ENCODE data around the gene ATP8B4.

ATP8B4 gene

DNA sequence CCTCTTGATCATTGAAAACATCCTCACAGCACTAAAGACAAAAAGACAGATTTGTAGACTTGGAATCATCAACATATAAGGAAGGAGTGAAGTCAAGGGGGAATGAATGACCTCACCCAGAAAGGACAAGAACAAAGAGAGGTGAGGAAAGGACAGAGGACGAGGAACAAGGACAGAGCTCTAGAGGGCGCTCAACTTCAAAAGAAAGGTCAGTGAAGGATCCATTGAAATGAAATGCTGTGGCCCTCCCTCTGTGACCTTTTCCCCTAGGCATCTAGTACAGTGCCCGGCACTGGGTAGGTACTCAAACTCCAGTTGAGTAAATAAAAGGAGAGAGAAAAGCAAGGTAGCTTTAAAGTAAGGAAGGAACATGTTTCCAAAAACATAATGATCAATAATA, 2.6 kb downstream of the ATP8B4 start:
- H3K36me3 ChIP-seq (ENCODE audit: low read depth): no peaks in the 10 kb centered on the region
- no peaks in the 10 kb centered on the region for H3K9me3 ChIP-seq (ENCODE audit: severe bottlenecking)
- no peak overlapping the region for H3K4me3 ChIP-seq (ENCODE audit: severe bottlenecking)
- no peak overlapping the region for H3K27ac ChIP-seq (ENCODE audit: poor library complexity, severe bottlenecking)
- no peaks in the 10 kb centered on the region for H3K4me1 ChIP-seq (ENCODE audit: insufficient read depth, poor library complexity, severe bottlenecking)
- no peaks in the 10 kb centered on the region for H3K27me3 ChIP-seq (ENCODE audit: insufficient read depth, poor library complexity, severe bottlenecking)
- ATAC-seq (ENCODE audit: low read depth) (peak; percentile 71; the same call in 2 of the 3 replicates), DNase-seq (ENCODE audit: low spot score) (no peak)
- TF ChIP-seq, protein P1, sequence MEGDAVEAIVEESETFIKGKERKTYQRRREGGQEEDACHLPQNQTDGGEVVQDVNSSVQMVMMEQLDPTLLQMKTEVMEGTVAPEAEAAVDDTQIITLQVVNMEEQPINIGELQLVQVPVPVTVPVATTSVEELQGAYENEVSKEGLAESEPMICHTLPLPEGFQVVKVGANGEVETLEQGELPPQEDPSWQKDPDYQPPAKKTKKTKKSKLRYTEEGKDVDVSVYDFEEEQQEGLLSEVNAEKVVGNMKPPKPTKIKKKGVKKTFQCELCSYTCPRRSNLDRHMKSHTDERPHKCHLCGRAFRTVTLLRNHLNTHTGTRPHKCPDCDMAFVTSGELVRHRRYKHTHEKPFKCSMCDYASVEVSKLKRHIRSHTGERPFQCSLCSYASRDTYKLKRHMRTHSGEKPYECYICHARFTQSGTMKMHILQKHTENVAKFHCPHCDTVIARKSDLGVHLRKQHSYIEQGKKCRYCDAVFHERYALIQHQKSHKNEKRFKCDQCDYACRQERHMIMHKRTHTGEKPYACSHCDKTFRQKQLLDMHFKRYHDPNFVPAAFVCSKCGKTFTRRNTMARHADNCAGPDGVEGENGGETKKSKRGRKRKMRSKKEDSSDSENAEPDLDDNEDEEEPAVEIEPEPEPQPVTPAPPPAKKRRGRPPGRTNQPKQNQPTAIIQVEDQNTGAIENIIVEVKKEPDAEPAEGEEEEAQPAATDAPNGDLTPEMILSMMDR (IDR thresholded peaks at IDR 0.05; ENCODE audit: poor library complexity, severe bottlenecking): peak; percentile 59

DNA sequence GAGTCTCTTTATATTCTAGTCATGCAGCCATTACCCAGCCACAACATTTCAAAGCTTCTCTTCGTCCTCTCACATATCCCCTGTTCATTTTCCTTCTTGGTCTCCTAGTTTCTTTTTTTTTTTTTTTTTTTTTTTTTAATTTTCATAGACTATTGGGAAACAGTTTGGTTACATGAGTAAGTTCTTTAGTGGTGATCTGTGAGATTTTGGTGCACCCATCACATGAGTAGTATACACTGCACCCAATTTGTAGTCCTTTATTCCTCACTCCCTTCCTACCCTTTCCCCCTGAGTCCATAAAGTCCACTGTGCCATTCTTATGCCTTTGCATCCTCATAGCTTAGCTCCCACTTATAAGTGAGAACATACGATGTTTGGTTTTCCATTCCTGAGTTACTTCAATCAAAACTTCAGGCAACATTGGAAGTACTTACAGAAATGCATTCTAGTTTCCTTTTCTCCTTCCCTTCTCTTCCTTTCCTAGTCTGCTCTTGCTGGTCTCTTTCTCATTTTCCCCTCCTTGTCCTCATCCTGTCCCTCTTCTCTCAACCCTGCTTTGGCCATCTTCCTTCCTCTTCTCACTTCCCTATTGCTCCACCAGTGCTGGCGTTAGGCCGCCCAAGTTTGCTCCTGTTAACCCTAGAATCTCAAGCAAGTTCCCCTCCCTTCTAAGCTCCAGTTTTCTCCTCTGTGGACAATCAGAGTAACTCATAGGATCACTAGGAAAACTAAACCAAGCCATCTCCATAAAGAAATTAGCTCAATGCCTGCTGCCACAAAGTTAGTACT, 4.8 kb downstream of the ATP8B4 start:
- Histone ChIP-seq H3K36me3 (ENCODE audit: low read depth) (no peaks in the 10 kb centered on the region), H3K4me1 (ENCODE audit: insufficient read depth, poor library complexity, severe bottlenecking) (no peaks in the 10 kb centered on the region), H3K4me3 (ENCODE audit: severe bottlenecking) (no peak overlapping the region), H3K27ac (ENCODE audit: poor library complexity, severe bottlenecking) (no peak overlapping the region), H3K27me3 (ENCODE audit: insufficient read depth, poor library complexity, severe bottlenecking) (no peaks in the 10 kb centered on the region), H3K9me3 (ENCODE audit: severe bottlenecking) (no peaks in the 10 kb centered on the region)
- ATAC-seq (ENCODE audit: low read depth): no peak
- DNase-seq (ENCODE audit: low spot score): no peak
- TF ChIP-seq, protein P1 (IDR thresholded peaks at IDR 0.05; ENCODE audit: poor library complexity, severe bottlenecking): no peak

DNA sequence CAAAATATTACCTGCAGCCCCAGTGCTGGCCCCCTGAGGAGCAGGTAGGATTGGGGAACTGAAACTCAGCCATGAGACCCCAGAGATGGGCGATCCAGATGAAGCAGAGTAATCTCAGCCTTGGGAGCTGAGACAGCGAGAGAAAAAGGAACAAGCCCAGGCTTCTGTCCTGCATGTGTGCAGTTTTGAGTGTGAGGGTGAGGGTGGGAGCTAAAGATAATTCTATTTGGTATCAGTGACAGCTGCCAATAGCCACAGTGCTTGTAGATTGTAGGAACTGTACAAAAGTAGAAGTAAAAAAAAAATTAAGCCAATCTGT, 5.9 kb downstream of the ATP8B4 start:
- ATAC-seq (ENCODE audit: low read depth) (no peak), DNase-seq (ENCODE audit: low spot score) (no peak)
- Histone ChIP-seq H3K36me3 (ENCODE audit: low read depth) (no peaks in the 10 kb centered on the region), H3K9me3 (ENCODE audit: severe bottlenecking) (no peaks in the 10 kb centered on the region), H3K4me3 (ENCODE audit: severe bottlenecking) (no peak overlapping the region), H3K27me3 (ENCODE audit: insufficient read depth, poor library complexity, severe bottlenecking) (no peaks in the 10 kb centered on the region), H3K27ac (ENCODE audit: poor library complexity, severe bottlenecking) (no peak overlapping the region), H3K4me1 (ENCODE audit: insufficient read depth, poor library complexity, severe bottlenecking) (no peaks in the 10 kb centered on the region)
- TF ChIP-seq, protein P1 (IDR thresholded peaks at IDR 0.05; ENCODE audit: poor library complexity, severe bottlenecking): no peak

DNA sequence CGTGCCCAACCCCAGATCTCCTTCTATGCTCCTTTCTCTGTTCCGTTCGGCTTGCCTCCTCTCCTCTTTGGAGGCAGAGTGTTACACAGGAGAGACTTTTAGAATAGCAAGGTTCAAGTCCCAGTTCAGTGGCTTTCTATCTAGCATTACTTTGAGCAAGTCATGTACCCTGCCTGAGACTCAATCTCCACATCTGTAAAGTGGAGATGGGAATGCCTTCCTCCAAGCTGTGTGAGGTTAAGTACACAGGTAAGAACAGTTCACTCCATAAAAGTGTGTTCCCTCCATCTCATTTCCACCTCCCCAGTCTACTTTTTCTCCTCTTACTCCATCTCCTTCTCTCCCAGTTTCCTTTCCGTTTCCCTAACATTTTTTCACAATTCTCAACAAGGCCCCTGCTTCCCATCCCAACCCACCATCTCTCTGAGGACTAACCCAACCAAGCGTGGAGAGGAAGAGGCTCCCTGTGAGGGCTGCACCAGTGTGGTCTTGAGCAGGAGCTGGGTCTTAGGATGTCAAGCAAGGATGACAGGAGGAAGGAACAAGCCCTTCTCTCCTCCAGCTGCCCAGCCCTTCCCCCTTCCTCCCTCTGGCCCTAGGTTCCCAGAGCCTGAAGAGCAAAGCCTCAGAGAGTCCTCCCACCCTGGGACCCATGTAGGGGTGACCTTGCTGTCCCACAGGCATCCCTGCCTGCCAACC, 6.4 kb downstream of the ATP8B4 start:
- ATAC-seq (ENCODE audit: low read depth) (no peak; the same call in 2 of the 3 replicates), DNase-seq (ENCODE audit: low spot score) (no peak)
- no peak overlapping the region for H3K4me3 ChIP-seq (ENCODE audit: severe bottlenecking)
- TF ChIP-seq, protein P1 (IDR thresholded peaks at IDR 0.05; ENCODE audit: poor library complexity, severe bottlenecking): no peak
- no peaks in the 10 kb centered on the region for H3K36me3 ChIP-seq (ENCODE audit: low read depth)
- no peaks in the 10 kb centered on the region for H3K9me3 ChIP-seq (ENCODE audit: severe bottlenecking)
- no peaks in the 10 kb centered on the region for H3K27me3 ChIP-seq (ENCODE audit: insufficient read depth, poor library complexity, severe bottlenecking)
- H3K4me1 ChIP-seq (ENCODE audit: insufficient read depth, poor library complexity, severe bottlenecking): no peaks in the 10 kb centered on the region
- no peak overlapping the region for H3K27ac ChIP-seq (ENCODE audit: poor library complexity, severe bottlenecking)

DNA sequence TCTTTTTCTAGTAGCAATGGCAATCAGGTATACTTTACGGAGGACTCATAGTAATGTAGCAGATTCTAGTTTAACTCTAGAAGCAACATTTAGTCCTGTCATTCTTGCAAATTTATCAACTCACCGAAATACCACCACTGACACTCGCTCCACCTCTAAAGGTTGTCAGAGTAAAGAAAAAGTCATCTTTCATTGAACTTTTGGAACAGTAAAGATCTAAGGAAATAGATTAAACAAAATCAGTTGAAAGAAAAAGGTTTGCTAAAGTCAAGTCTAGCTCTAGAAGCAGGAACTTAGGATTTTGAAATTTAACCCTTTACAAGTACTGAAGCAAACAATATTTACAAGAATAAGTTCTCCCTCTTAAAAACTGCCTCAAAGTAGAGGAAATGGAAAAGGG, 8.7 kb downstream of the ATP8B4 start:
- Histone ChIP-seq H3K9me3 (ENCODE audit: severe bottlenecking) (no peaks in the 10 kb centered on the region), H3K36me3 (ENCODE audit: low read depth) (no peaks in the 10 kb centered on the region), H3K4me3 (ENCODE audit: severe bottlenecking) (no peak overlapping the region), H3K4me1 (ENCODE audit: insufficient read depth, poor library complexity, severe bottlenecking) (no peaks in the 10 kb centered on the region), H3K27me3 (ENCODE audit: insufficient read depth, poor library complexity, severe bottlenecking) (no peaks in the 10 kb centered on the region), H3K27ac (ENCODE audit: poor library complexity, severe bottlenecking) (no peak overlapping the region)
- TF ChIP-seq, protein P1 (IDR thresholded peaks at IDR 0.05; ENCODE audit: poor library complexity, severe bottlenecking): no peak
- DNase-seq (ENCODE audit: low spot score) (no peak), ATAC-seq (ENCODE audit: low read depth) (no peak)
